Caco-2 (cell line): ENCODE results near the gene ABI3BP. TPM values are rescaled to one million over a fixed set of nuclear protein-coding genes. Genes with fewer than 3 reads are reported as not detected.
"Not testable (repeated sequence)": the region's sequence is repeated elsewhere in the genome, so short reads cannot be mapped to it uniquely, and the experiment has no call there.

Experiments
- BruUV-seq: library from RNA; stranded (reverse); fragments of 400-500 nt; replicated peaks from 2 replicates; lab custom pipeline; 2021; lab: Mats Ljungman, UMichigan
- CTCF ChIA-PET: fragments of 300-600 bp; sonication (Branson Sonifier 250); formaldehyde crosslinking; loops from one replicate; lab custom pipeline; 2022; ENCODE audit warnings: antibody characterized with exemption; lab: Charles Lee
- POLR2A ChIA-PET: fragments of 300-600 bp; sonication (Branson Sonifier 250); formaldehyde crosslinking; loops from one replicate; lab custom pipeline; 2022; ENCODE audit warnings: antibody characterized with exemption; lab: Charles Lee
- DNase-seq, 2 experiments: peaks; one replicate each; pipeline versions ENCODE4 v3.0.0 to v3.0.0-alpha.2; 2020 to 2022
- H3K27me3 ChIP-seq: replicated peaks from 2 replicates; pipeline ENCODE4 v1.6.0; 2011; ENCODE audit warnings: low read length; ENCODE audit not compliant: control insufficient read depth, insufficient read depth
- H3K36me3 ChIP-seq: 2 replicates; pipeline ENCODE4 v1.5.1; 2011; ENCODE audit warnings: low read length; ENCODE audit not compliant: control insufficient read depth, insufficient read depth
- H3K4me1 ChIP-seq: fragments of 250-450 bp; sonication (Bioruptor Pico); 2 replicates; pipeline ENCODE4 v1.5.1; 2020; ENCODE audit warnings: mild to moderate bottlenecking
- H3K4me3 ChIP-seq: 2 replicates; pipeline ENCODE4 v1.5.1; 2011; ENCODE audit warnings: low read depth, mild to moderate bottlenecking, control low read depth, low read length
- H3K9me3 ChIP-seq: fragments of 250-450 bp; sonication (Bioruptor Pico); 2 replicates; pipeline ENCODE4 v1.5.1; 2020; ENCODE audit warnings: mild to moderate bottlenecking, moderate library complexity
- H3K27ac Mint-ChIP-seq: one replicate; pipeline ENCODE4 v1.8.0; 2022; ENCODE audit warnings: mixed read lengths; ENCODE audit not compliant: unreplicated experiment
- H3K27me3 Mint-ChIP-seq: one replicate; pipeline ENCODE4 v1.8.0; 2022; ENCODE audit warnings: mixed read lengths; ENCODE audit not compliant: insufficient read depth, unreplicated experiment
- H3K36me3 Mint-ChIP-seq: one replicate; pipeline ENCODE4 v1.8.0; 2022; ENCODE audit warnings: mild to moderate bottlenecking, mixed read lengths; ENCODE audit not compliant: insufficient read depth, unreplicated experiment
- H3K4me1 Mint-ChIP-seq: one replicate; pipeline ENCODE4 v1.8.0; 2022; ENCODE audit warnings: low read depth, mixed read lengths; ENCODE audit not compliant: unreplicated experiment
- H3K4me3 Mint-ChIP-seq: one replicate; pipeline ENCODE4 v1.8.0; 2022; ENCODE audit warnings: mild to moderate bottlenecking, moderate library complexity, mixed read lengths; ENCODE audit not compliant: unreplicated experiment
- H3K9me3 Mint-ChIP-seq: one replicate; pipeline ENCODE4 v1.8.0; 2022; ENCODE audit warnings: mixed read lengths; ENCODE audit not compliant: unreplicated experiment
- CTCF ChIP-seq, 2 experiments: fragments of 200-600 bp in 1 of 2; IDR thresholded peaks; 1 replicate in 1 of 2; 2 replicates in 1 of 2; pipeline versions ENCODE4 v1.5.1 to v1.8.0; 2011 to 2022; ENCODE audit warnings: antibody characterized with exemption in 1 of 2, control low read depth in 1 of 2, inconsistent platforms in 1 of 2, low read depth in 1 of 2, low read length in 1 of 2, mild to moderate bottlenecking in 1 of 2, moderate library complexity in 1 of 2; ENCODE audit not compliant: insufficient read depth in 1 of 2, severe bottlenecking in 1 of 2, unreplicated experiment in 1 of 2
- intact Hi-C: fragments of 100-400 bp; cut with micrococcal nuclease; formaldehyde crosslinking; loops from one replicate; pipeline ENCODE4 v1.10.0; 2022; ENCODE audit not compliant: unreplicated experiment
- total RNA-seq: library from RNA; stranded (reverse); gene quantifications from 2 replicates; pipeline ENCODE4 v1.2.3, GENCODE V29; 2022

ABI3BP gene
- total RNA-seq, 1 experiment from 2014 or later: not detected

GRCh38 chr3:100953103-100953502, 40.1 kb downstream of the ABI3BP start:
- no TSS peak for BruUV-seq
- ChIA-PET POLR2A (no interaction called here), CTCF (no interaction called here)
- intact Hi-C loops: no loop called here
- Histone ChIP-seq H3K36me3 (no peaks in the 10 kb centered on the region), H3K9me3 (no peaks in the 10 kb centered on the region), H3K4me1 (no peaks in the 10 kb centered on the region), H3K4me3 (no peak overlapping the region), H3K27me3 (no peaks in the 10 kb centered on the region)
- Mint-ChIP-seq H3K9me3 (no peaks in the 10 kb centered on the region), H3K36me3 (no peaks in the 10 kb centered on the region), H3K4me1 (no peaks in the 10 kb centered on the region), H3K27me3 (peaks cover 5% of the 10 kb centered on the region), H3K27ac (no peak overlapping the region), H3K4me3 (no peak overlapping the region)
- no peak for TF ChIP-seq CTCF (IDR thresholded peaks at IDR 0.05; ENCODE audit: insufficient read depth in 1 of 2, low read depth in 1 of 2, low read length in 1 of 2, severe bottlenecking in 1 of 2, unreplicated experiment in 1 of 2)
- no peak for DNase-seq

GRCh38 chr3:100947119-100947518, 46.1 kb downstream of the ABI3BP start:
- BruUV-seq: no TSS peak
- ChIA-PET POLR2A (no interaction called here), CTCF (no interaction called here)
- no peaks in the 10 kb centered on the region for H3K36me3 Mint-ChIP-seq
- no peak overlapping the region for H3K4me3 ChIP-seq
- H3K9me3 Mint-ChIP-seq: no peaks in the 10 kb centered on the region
- intact Hi-C loops: no loop called here
- no peaks in the 10 kb centered on the region for H3K4me1 ChIP-seq
- H3K27me3 ChIP-seq: no peaks in the 10 kb centered on the region
- H3K4me1 Mint-ChIP-seq: no peaks in the 10 kb centered on the region
- H3K9me3 ChIP-seq: no peaks in the 10 kb centered on the region
- no peaks in the 10 kb centered on the region for H3K36me3 ChIP-seq
- no peak overlapping the region for H3K27ac Mint-ChIP-seq
- no peak overlapping the region for H3K4me3 Mint-ChIP-seq
- H3K27me3 Mint-ChIP-seq: peaks cover 8% of the 10 kb centered on the region
- no peak for DNase-seq
- no peak for TF ChIP-seq CTCF (IDR thresholded peaks at IDR 0.05; ENCODE audit: insufficient read depth in 1 of 2, low read depth in 1 of 2, low read length in 1 of 2, severe bottlenecking in 1 of 2, unreplicated experiment in 1 of 2)

GRCh38 chr3:100946096-100946495, 47.1 kb downstream of the ABI3BP start:
- DNase-seq, intact Hi-C loops, CTCF ChIA-PET, POLR2A ChIA-PET, H3K4me3 Mint-ChIP-seq, H3K27me3 ChIP-seq, H3K27me3 Mint-ChIP-seq, H3K4me1 Mint-ChIP-seq, H3K9me3 Mint-ChIP-seq, H3K4me1 ChIP-seq, H3K27ac Mint-ChIP-seq, H3K9me3 ChIP-seq, H3K4me3 ChIP-seq, H3K36me3 ChIP-seq, H3K36me3 Mint-ChIP-seq, BruUV-seq: not testable (repeated sequence)

GRCh38 chr3:100941451-100941850, 51.8 kb downstream of the ABI3BP start:
- H3K9me3 ChIP-seq: no peaks in the 10 kb centered on the region
- no peak overlapping the region for H3K27ac Mint-ChIP-seq
- CTCF ChIA-PET: no interaction called here
- no peak for DNase-seq
- H3K4me1 ChIP-seq: no peaks in the 10 kb centered on the region
- no peaks in the 10 kb centered on the region for H3K9me3 Mint-ChIP-seq
- H3K4me3 Mint-ChIP-seq: no peak overlapping the region
- no peaks in the 10 kb centered on the region for H3K36me3 ChIP-seq
- TF ChIP-seq CTCF (IDR thresholded peaks at IDR 0.05; ENCODE audit: insufficient read depth in 1 of 2, low read depth in 1 of 2, low read length in 1 of 2, severe bottlenecking in 1 of 2, unreplicated experiment in 1 of 2): no peak
- no peaks in the 10 kb centered on the region for H3K27me3 ChIP-seq
- no TSS peak for BruUV-seq
- POLR2A ChIA-PET: no interaction called here
- H3K36me3 Mint-ChIP-seq: no peaks in the 10 kb centered on the region
- no peaks in the 10 kb centered on the region for H3K4me1 Mint-ChIP-seq
- no peak overlapping the region for H3K4me3 ChIP-seq
- H3K27me3 Mint-ChIP-seq: peaks cover 2% of the 10 kb centered on the region
- intact Hi-C loops: no loop called here
